DMS79 treated with DMSO at 0.1 percent for 48 hours (cell line): ENCODE results near the gene SLC39A3.

Experiments
- DNase-seq: peaks from one replicate; lab custom pipeline; 2025; lab: John Stamatoyannopoulos, UW

The SLC39A3 gene

GRCh38 chr19:2702170-2703076 lies 37.4 kb downstream of the SLC39A3 start, which contains the start of gene GNG7:
TSS of gene GNG7 (minus strand) at chr19:2702694. CDS start at chr19:2520688, 182,006 bp downstream.
- no peak for DNase-seq

DNA sequence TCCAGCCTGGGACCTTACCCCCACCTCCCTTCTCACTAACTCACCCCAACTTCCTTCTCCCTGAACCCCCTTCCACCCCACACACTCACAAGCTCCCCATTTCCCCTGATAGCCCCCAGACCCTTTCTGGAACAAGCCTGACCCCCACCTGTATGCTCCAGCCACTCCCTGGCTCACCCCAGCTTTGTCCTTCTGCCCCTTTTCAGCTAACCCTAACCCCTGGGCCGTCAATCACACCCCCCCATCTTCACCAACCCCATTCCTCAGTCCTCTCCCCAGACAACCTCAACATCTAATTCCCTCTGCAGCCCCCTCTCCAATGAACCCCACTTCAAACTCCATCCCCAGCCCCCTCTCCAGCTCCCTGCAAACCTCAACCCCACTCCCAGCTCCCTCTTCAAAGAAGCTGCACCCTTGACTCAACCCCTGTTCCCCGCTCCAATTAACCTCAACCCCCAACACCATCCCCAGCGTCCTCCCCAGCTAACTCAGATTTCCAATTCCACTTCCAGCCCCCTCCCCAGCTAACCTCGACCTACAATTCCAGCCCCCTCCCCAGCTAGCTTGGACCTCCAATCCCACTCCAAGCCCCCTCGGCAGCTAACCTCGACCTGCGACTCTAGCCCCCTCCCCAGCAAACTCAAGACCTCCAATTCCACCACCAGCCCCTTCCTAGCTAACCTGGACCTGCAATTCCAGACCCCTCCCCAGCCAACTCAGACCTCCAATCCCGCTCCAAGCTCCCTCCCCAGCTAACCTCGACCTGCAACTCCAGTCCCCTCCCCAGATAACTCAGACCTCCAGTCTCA lies 38.3 kb downstream of the SLC39A3 start:
- DNase-seq, result no peak

GRCh38 chr19:2700660-2701360 lies 39.0 kb downstream of the SLC39A3 start:
- DNase-seq, result peak; percentile 7

DNA sequence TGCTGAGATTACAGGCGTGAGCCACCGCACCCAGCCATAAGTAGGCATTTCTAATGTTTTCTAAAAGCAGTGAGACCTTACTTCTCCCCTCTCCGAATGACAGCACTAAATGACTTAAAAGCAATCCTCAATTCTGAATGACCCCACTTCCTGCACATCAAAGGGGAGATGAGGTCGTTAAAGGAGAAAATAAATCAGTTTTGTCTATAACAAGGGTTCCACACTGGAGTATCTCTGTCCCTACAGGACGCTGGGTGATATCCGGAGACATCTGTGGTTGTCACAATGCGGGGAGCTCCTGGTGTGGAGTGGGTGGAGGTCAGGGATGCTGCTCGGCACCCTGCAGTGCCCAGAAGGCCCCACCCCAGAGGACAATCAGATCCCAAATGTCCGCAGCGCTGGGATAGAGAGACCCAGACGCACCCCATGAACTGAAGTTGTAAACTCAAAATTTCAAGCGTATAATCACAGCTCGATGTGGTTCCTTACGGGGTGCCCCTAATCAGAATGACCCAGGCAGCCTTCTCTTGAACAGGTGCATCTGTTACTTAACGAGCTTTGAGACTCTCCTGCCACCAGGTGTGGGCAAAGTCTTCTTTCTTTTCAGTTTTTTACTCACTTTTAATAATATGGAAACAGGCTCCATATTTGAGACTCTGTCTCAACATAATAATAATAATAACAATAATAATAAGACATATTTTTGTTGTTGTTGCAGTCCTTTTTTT lies 40.2 kb downstream of the SLC39A3 start:
- DNase-seq, result no peak

GRCh38 chr19:2694196-2694595 lies 45.6 kb downstream of the SLC39A3 start:
- DNase-seq, result no peak

- no peak for DNase-seq
These were observed 46.2 kb downstream of the SLC39A3 start for GRCh38 chr19:2693492-2694160.

- no peak for DNase-seq
These were observed 47.9 kb downstream of the SLC39A3 start for GRCh38 chr19:2691951-2692350.

GRCh38 chr19:2690856-2691255 lies 49.0 kb downstream of the SLC39A3 start:
- no peak for DNase-seq

- DNase-seq, result no peak
These were observed 53.5 kb downstream of the SLC39A3 start for GRCh38 chr19:2686360-2686759.

DNA sequence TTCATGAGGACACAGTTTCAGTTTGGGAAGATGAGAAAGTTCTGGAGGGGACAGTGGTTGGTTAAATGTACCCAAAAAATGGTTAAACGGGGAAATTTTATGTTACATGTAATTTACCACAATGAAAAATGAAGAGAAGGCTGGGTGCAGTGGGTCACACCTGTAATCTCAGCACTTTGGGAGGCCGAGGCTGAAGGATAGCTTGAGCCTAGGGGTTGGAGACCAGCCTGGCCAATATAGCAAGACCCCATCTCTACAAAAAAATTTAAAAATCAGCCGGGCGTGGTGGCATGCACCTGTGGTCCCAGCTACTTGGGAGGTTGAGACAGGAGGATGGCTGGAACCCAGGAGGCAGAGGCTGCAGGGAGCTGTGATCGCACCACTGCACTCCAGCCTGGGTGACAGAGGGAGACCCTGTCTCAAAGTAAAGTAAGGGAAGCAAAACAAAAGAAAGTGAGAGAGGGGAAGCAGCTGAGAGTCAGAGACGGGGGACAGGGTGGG lies 54.6 kb downstream of the SLC39A3 start:
- DNase-seq, result no peak

GRCh38 chr19:2683430-2684003 lies 56.3 kb downstream of the SLC39A3 start:
- peak; percentile 10 for DNase-seq
